SJCRH30 (cell line): ENCODE results near the gene ZNF544. TPM values are rescaled to one million over a fixed set of nuclear protein-coding genes. Genes with fewer than 3 reads are reported as not detected.
A peak's percentile ranks its signal among the peaks of the same experiment; 100 is the strongest.
"Not testable (repeated sequence)": the region's sequence is repeated elsewhere in the genome, so short reads cannot be mapped to it uniquely, and the experiment has no call there.

Experiments used
- DNase-seq, 2 experiments: peaks; one replicate each; pipeline ENCODE4 v3.0.0-alpha.2; 2015 to 2020
- H3K27ac ChIP-seq: fragments of 250-450 bp; sonication (Bioruptor Pico); 2 replicates; pipeline ENCODE4 v1.5.1; 2020; ENCODE audit warnings: mild to moderate bottlenecking, moderate library complexity
- H3K27me3 ChIP-seq: fragments of 250-450 bp; sonication (Bioruptor Pico); 2 replicates; pipeline ENCODE4 v1.5.1; 2020; ENCODE audit warnings: mild to moderate bottlenecking, moderate library complexity
- H3K36me3 ChIP-seq: fragments of 250-450 bp; sonication (Bioruptor Pico); 2 replicates; pipeline ENCODE4 v1.5.1; 2020; ENCODE audit warnings: mild to moderate bottlenecking, moderate library complexity
- H3K4me1 ChIP-seq: fragments of 250-450 bp; sonication (Bioruptor Pico); 2 replicates; pipeline ENCODE4 v1.5.1; 2020; ENCODE audit warnings: mild to moderate bottlenecking, moderate library complexity
- H3K4me3 ChIP-seq: fragments of 250-450 bp; sonication (Bioruptor Pico); 2 replicates; pipeline ENCODE4 v1.5.1; 2020; ENCODE audit warnings: mild to moderate bottlenecking, moderate library complexity
- H3K9me3 ChIP-seq: fragments of 250-450 bp; sonication (Bioruptor Pico); replicated peaks from 2 replicates; pipeline ENCODE4 v1.5.1; 2020; ENCODE audit warnings: mild to moderate bottlenecking, moderate library complexity
- total RNA-seq: library from RNA; depleted of rRNA; stranded (reverse); fragments of >200 nt; shearing (Covaris generic); gene quantifications from 2 replicates; pipeline ENCODE4 v1.2.3, GENCODE V29; 2014; rRNA removed

Gene ZNF544
- total RNA-seq, 1 experiment from 2014 or later, result 40.5 TPM

- H3K36me3 ChIP-seq, result peaks cover 61% of the 10 kb centered on the region
Measured at GRCh38 chr19:58305932-58306323, 77.2 kb downstream of the ZNF544 start.

DNA sequence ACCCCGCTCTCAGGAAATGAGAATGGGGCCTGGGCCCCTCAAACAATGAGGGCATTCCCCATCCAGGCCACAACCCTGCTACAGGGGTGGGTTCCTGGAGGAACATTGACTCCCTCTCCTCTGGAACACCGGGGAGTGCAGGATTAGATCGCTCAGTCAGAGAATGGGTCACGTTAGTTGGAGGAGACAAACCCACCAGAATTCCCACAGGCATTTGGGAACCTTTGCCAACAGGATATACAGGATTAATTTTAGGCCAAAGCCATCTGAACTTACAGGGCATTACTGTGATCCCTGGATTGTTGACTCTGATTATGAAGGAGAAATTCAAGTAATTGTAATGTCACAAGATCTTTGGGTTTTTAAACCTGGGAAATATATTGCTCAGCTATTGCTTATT is 79.0 kb downstream of the ZNF544 start:
- H3K27ac ChIP-seq, result no peak overlapping the region
- peaks cover 10% of the 10 kb centered on the region for H3K9me3 ChIP-seq
- H3K36me3 ChIP-seq, result peaks cover 61% of the 10 kb centered on the region
- H3K4me3 ChIP-seq, result no peak overlapping the region
- no peaks in the 10 kb centered on the region for H3K27me3 ChIP-seq
- no peak for DNase-seq
- no peaks in the 10 kb centered on the region for H3K4me1 ChIP-seq

More at GRCh38 chr19:58305932-58306323, 77.2 kb downstream of the ZNF544 start:
- DNase-seq, result no peak
- Histone ChIP-seq H3K27me3 (no peaks in the 10 kb centered on the region), H3K27ac (peak overlapping the region; percentile 49; the same call in 1 of the 2 replicates), H3K9me3 (peaks cover 10% of the 10 kb centered on the region), H3K4me1 (no peaks in the 10 kb centered on the region), H3K4me3 (peak overlapping the region; percentile 80)

- not testable (repeated sequence) for H3K27ac ChIP-seq, DNase-seq, H3K4me1 ChIP-seq, H3K4me3 ChIP-seq, H3K27me3 ChIP-seq
- peaks cover 10% of the 10 kb centered on the region for H3K9me3 ChIP-seq
- H3K36me3 ChIP-seq, result peaks cover 86% of the 10 kb centered on the region
Measured at GRCh38 chr19:58310685-58311084, 82.0 kb downstream of the ZNF544 start.

- Histone ChIP-seq H3K9me3 (peaks cover 7% of the 10 kb centered on the region), H3K27me3 (no peaks in the 10 kb centered on the region), H3K4me3 (no peak overlapping the region), H3K36me3 (peaks cover 82% of the 10 kb centered on the region), H3K4me1 (no peaks in the 10 kb centered on the region), H3K27ac (no peak overlapping the region)
- DNase-seq, result no peak
Measured at GRCh38 chr19:58311345-58311865, 82.7 kb downstream of the ZNF544 start.

Other genes with a start within 250 kb of the ZNF544 start
- gene ZNF606, start 226.1 kb upstream of the ZNF544 start, total RNA-seq, result 10.3 and 12.6 TPM in 2 replicates
- not detected in 2 replicates for gene ZSCAN1, start 194.9 kb upstream of the ZNF544 start, total RNA-seq
- gene ZNF135, start 169.6 kb upstream of the ZNF544 start, total RNA-seq, result 0.43 and 0.45 TPM in 2 replicates
- gene ZSCAN18, start 130.7 kb upstream of the ZNF544 start, total RNA-seq, result 17.5 and 17.9 TPM in 2 replicates
- 9.3 and 9.7 TPM in 2 replicates for gene ZNF329, start 78.1 kb upstream of the ZNF544 start, total RNA-seq
- gene ZNF274, start 45.9 kb upstream of the ZNF544 start, total RNA-seq, result 19.3 and 23.3 TPM in 2 replicates
- 12.7 and 13.4 TPM in 2 replicates for gene ZNF8, start 50.0 kb downstream of the ZNF544 start, total RNA-seq
- gene ERVK3-1, start 76.5 kb downstream of the ZNF544 start, total RNA-seq, result 45.0 and 47.4 TPM in 2 replicates
- 4.7 and 5.0 TPM in 2 replicates for gene ZSCAN22, start 98.1 kb downstream of the ZNF544 start, total RNA-seq
- gene A1BG, start 124.6 kb downstream of the ZNF544 start, total RNA-seq, result 9.7 and 10.2 TPM in 2 replicates
- gene ZNF497, start 133.8 kb downstream of the ZNF544 start, total RNA-seq, result 0.45 and 0.73 TPM in 2 replicates
- 0.30 and 0.47 TPM in 2 replicates for gene ZNF837, start 152.1 kb downstream of the ZNF544 start, total RNA-seq
- 1,942 and 2,376 TPM in 2 replicates for gene RPS5, start 158.4 kb downstream of the ZNF544 start, total RNA-seq
- 0.20 and 0.38 TPM in 2 replicates for gene RNF225, start 166.7 kb downstream of the ZNF544 start, total RNA-seq
- gene ZNF584, start 179.7 kb downstream of the ZNF544 start, total RNA-seq, result 12.2 and 13.8 TPM in 2 replicates
- not detected in 2 replicates for gene ZNF132, start 211.2 kb downstream of the ZNF544 start, total RNA-seq
- gene ZNF324B, start 222.7 kb downstream of the ZNF544 start, total RNA-seq, result 6.4 and 6.7 TPM in 2 replicates
- 9.1 and 9.6 TPM in 2 replicates for gene ZNF324, start 238.2 kb downstream of the ZNF544 start, total RNA-seq
- 6.1 and 6.7 TPM in 2 replicates for gene ZNF446, start 247.4 kb downstream of the ZNF544 start, total RNA-seq